ENCODE data around the gene IL17F.

Gene IL17F

DNA sequence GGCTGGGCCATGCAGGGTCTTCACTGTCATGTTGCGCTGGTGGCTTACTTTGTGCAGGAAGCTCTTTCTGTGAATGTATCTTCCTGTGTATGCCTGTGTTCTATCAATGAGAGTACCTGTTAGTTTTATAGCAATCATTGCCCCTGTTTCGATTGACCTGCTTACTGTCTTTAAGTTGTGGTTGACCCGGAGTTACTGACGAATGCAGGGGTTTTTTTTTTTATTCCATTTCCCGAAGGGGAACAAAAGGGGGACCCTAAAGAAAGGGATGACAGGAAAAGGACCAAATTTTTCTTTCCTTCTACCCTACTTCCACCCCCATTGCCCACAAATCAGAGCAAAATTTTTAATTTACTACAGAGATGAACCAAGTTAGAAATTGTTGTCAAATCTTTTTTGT lies at the start of gene IL17F:
Gene IL17F, minus strand, starts transcription at position 101 of the 400 bp plus-strand sequence. Its CDS starts 71 bp downstream, at position 30.
- DNase-seq (ENCODE audit: low read depth), result no peak

DNA sequence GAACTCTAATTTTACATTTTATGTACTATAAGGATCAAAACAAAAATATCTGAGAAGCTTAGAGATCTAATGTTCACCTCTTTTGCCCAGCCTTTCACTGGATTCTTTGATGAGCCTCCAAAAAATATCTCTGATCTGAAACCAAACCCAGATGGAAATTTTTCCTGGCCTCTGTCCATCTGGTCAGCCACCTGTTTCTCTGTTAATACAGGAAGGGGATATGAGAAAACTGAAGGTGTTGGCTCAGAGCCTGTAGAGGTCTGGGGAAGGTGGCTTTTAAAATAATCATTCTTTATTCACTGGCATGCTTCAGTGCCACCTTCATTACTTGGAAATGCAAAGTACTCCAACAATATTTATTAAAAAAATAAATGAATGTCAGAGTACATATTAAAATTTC lies 48.8 kb upstream of the IL17F start:
- DNase-seq (ENCODE audit: low read depth), result no peak

DNA sequence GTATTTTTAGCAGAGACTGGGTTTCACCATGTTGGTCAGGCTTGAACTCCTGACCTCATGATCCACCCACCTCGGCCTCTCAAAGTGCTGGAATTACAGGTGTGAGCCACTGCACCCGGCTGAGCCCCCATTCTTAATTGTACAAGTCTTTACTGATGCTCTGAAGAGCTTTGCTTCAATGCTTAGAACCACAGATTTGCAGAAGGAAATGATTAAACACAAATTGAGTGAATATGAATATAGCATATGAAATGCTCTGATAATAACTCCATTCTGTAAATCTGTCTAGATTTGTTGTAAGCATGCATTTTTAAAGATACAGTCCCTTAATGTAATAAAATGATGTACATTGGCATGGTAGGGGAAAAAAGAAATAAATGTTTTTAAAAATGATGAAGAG lies 44.5 kb upstream of the IL17F start:
- DNase-seq (ENCODE audit: low read depth), result no peak

DNA sequence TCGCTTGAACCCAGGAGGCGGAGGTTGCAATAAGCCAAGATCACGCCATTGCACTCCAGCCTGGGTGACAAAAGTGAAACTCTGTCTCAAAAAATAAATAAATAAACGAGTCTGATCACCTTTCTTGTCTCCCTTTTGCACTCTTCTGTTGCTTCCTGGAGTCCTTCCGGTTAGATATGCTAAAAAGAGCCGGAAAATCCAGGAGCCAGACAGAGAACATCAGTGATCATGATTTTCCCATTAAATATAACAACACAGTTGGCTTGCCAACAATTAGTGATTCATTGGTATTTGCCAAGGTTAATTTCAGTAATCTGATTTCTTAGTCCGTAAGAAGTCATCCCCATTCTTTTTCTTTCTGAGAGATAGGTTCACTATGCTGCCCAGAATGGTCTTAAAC lies 43.9 kb upstream of the IL17F start:
- no peak for DNase-seq (ENCODE audit: low read depth)

GRCh38 chr6:52286798-52287432 lies 42.6 kb upstream of the IL17F start:
- DNase-seq (ENCODE audit: low read depth), result peak; percentile 71

DNA sequence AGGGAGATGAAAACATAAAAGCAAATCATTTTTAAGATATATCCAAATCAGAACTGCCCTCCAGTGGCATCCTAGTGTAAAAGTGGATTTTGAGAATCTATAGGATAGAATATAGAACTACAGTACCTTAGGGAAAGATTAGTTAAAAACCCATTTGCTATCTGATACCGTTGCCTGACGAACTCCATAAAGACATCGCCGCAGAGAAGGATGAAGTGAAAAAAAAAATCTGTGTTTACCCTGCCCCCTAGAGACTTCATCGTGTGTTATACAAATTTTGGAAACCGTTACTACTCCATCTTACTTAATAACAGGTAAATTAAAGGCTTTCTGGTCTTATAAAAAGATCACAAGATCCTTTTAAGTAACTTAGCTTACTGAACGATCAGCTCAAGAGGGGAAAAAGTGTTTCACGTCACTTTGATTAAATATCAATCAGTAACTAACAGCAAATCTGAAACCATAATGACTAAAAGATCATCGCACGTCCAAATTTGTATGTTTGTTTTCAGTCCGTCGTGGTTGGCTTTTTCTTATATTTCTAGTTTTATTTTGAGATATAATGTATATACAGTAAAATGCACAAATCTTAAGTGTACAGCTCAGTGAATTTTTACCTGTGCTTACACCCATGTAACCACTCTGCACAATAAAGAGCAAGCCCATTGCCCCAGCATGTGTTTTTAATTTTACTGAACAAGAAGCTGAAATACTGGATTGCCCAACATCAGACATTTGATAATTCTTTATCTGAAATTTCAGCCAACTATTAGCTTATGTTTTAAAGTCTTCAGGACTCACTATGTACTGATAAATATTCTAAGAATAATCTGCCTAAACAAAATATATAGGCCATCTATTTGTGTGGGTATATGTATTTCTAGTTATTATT lies 41.1 kb upstream of the IL17F start:
- no peak for DNase-seq (ENCODE audit: low read depth)

- peak; percentile 99 for DNase-seq (ENCODE audit: low read depth)
Measured at GRCh38 chr6:52284460-52285176, 40.3 kb upstream of the IL17F start, which contains the start of gene MCM3. Gene MCM3, minus strand, starts transcription at chr6:52284742. Its CDS starts 68 bp downstream, at chr6:52284674.

DNA sequence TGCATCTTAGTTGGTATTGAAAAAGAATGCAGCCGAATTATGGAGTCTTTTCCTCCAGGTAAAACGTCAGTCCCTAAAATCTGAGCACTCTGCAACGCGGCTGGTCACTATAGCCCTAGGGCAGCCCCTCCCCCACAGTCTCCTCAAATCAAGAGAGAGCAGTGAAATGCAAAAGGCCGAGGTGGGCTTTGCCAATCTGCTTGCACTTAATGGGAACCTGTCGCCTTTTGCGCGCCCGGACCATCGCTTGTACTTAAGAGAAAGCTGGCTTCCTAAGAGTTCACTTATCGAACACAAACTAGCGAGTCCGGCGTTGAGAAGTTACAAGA lies 39.8 kb upstream of the IL17F start:
- no peak for DNase-seq (ENCODE audit: low read depth)

GRCh38 chr6:52283111-52283510 lies 38.8 kb upstream of the IL17F start:
- DNase-seq (ENCODE audit: low read depth), result no peak

- no peak for DNase-seq (ENCODE audit: low read depth)
Measured at GRCh38 chr6:52276130-52276529, 31.8 kb upstream of the IL17F start.

DNA sequence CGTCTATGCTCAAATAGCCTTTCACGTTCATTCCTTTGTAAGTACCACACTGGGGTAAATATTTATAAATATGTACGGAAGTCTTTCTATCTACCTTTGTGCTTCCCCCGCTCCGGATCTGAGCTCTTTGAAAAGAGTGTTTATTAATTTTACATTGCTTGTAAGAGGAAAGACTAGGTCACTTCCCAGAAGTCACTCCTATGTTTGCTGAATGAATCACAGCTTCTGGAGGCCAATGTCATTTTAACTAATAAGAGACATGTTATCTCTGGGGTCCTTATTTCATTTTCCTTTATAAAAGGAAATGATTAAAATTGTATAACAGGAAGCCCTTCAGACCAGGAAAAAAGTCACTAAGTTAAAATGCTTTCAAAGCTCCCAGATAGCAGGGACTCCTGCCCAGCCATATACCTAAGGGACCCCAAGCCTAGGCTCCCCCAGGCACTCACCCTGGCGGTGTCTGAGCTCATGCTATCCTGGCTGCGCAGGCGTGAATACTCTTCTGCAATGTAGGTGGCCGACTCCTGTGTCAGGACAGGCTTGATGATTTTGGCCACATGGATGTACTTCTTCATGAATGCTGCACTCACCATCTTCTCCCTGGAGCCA lies 27.7 kb upstream of the IL17F start:
- DNase-seq (ENCODE audit: low read depth), result no peak

DNA sequence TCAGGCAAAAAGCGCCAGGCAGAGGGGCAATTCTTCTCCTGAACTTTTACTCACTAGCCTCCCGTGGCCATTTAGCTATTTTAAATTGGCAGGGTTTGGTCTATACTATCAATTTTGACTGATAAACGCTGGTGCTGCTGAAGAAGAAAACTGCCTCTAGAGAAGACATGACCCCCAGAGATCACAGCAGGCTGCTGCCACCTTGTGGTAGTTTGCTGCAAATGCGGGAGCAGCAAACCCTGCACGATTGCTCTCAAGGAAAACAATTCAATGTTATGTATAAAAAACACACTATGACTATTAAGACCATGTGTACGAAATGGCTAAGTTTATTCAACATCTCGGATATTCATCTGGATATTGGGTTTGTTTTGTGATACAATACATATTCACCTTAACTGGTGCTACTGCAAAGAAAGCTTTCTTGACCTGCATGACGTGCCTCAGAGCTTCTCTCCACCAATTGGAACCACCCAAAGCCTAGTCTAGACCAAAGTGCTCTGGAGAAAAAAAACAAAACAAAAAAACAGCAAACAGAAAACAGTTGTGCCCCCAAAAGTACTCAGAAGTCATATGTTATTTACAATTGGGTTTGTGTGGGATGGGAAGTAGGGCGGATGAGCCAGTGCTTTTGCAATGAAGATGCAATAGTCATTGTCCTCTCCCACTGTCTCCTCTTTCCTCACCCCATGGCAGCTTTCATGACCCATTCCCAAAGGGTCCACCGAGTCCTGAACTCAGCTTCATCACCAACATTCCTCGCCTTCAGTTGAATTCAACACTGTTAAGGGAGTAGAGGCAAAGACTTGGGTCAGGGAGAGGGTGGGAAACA lies 19.6 kb upstream of the IL17F start:
- peak; percentile 28 for DNase-seq (ENCODE audit: low read depth)

GRCh38 chr6:52262620-52263344 lies 18.5 kb upstream of the IL17F start:
- DNase-seq (ENCODE audit: low read depth), result no peak

GRCh38 chr6:52261229-52261628 lies 16.9 kb upstream of the IL17F start:
- DNase-seq (ENCODE audit: low read depth), result peak; percentile 36

- no peak for DNase-seq (ENCODE audit: low read depth)
Measured at GRCh38 chr6:52260634-52261033, 16.3 kb upstream of the IL17F start.

DNA sequence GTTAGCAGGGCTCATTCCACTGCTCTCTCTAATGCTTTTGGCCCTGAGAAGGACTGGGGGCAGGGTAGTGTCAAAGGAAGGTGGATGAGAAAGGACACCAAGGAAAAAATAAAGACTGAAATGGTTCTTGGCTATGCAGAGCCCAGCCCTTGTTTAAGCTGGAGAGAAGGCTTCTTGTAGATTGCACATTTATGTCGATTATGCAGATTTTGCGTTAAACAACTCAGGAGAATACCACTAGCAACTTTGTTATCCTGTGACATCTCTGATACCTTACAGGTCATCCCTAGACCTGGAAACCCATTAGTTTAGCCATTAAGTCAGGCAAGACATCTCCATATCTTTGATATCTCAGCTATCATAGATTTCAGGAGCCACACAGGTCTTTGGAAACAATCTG lies 11.1 kb upstream of the IL17F start:
- DNase-seq (ENCODE audit: low read depth), result no peak

DNA sequence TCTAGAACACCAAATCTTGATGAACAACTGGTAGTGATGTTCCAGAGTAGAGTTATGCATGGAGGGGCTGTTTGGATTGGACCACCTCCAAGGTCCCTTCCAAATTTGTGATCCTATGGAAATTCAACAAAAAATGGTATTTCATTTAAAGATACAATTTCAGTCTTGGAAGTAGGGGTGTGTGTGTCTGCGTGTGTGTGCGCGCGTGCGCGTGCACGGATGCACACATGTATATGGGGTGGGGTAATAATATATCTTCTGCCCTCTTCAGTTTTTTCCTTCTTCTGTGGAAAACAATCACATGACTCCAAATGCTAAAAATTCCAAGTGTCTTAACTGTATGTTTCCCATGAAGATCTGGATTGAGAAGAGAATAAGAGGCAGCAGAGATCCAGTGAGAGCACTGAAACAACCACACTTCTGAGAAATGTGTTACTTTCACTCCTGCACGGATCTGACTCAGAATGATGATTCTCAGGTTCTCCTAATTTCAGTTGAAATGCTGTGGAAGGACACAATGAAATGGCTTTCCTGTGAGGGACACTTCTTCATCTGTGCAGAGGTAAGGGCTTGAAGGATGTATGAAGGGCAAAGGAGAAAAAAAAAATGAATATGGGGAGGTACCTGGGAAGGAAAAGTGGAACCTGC lies 10.6 kb upstream of the IL17F start:
- DNase-seq (ENCODE audit: low read depth), result no peak

- no peak for DNase-seq (ENCODE audit: low read depth)
Measured at GRCh38 chr6:52253494-52253893, 9.2 kb upstream of the IL17F start.

GRCh38 chr6:52251113-52251512 lies 6.8 kb upstream of the IL17F start:
- DNase-seq (ENCODE audit: low read depth), result no peak

- DNase-seq (ENCODE audit: low read depth), result no peak
Measured at GRCh38 chr6:52249078-52249477, 4.8 kb upstream of the IL17F start.
